ENCODE data around the gene FFAR1. TPM values are rescaled to one million over a fixed set of nuclear protein-coding genes. Genes with fewer than 3 reads are reported as not detected.

FFAR1 gene
- total RNA-seq, 2 experiments from 2014 or later: not detected

GRCh38 chr19:35383536-35383935 is 35.8 kb downstream of the FFAR1 start:
- Mint-ChIP-seq H3K4me1 (no peaks in the 10 kb centered on the region), H3K36me3 (peaks cover 4% of the 10 kb centered on the region), H3K4me3 (no peak overlapping the region), H3K9me3 (peaks cover 6% of the 10 kb centered on the region), H3K27ac (no peak overlapping the region), H3K27me3 (peaks cover 27% of the 10 kb centered on the region)
- POLR2A ChIA-PET: no interaction called here
- ATAC-seq (ENCODE audit: low read depth) (no peak), DNase-seq (no peak)

- Mint-ChIP-seq H3K4me1 (no peaks in the 10 kb centered on the region), H3K27me3 (peaks cover 9% of the 10 kb centered on the region), H3K36me3 (peaks cover 5% of the 10 kb centered on the region), H3K4me3 (no peak overlapping the region), H3K27ac (peak overlapping the region; percentile 15), H3K9me3 (peaks cover 4% of the 10 kb centered on the region)
- POLR2A ChIA-PET: no interaction called here
- DNase-seq (no peak), ATAC-seq (ENCODE audit: low read depth) (no peak)
Observed at GRCh38 chr19:35388277-35389054, 40.8 kb downstream of the FFAR1 start.

- Mint-ChIP-seq H3K4me3 (no peak overlapping the region), H3K36me3 (peaks cover 5% of the 10 kb centered on the region), H3K27ac (no peak overlapping the region), H3K27me3 (peaks cover 5% of the 10 kb centered on the region), H3K9me3 (peaks cover 4% of the 10 kb centered on the region), H3K4me1 (no peaks in the 10 kb centered on the region)
- ATAC-seq (ENCODE audit: low read depth) (no peak), DNase-seq (no peak)
- POLR2A ChIA-PET: no interaction called here
Observed at GRCh38 chr19:35389192-35389861, 41.6 kb downstream of the FFAR1 start.

GRCh38 chr19:35392742-35393715 is 45.3 kb downstream of the FFAR1 start:
- Mint-ChIP-seq H3K27me3 (peaks cover 5% of the 10 kb centered on the region), H3K36me3 (peaks cover 1% of the 10 kb centered on the region), H3K4me3 (no peak overlapping the region), H3K4me1 (no peaks in the 10 kb centered on the region), H3K27ac (no peak overlapping the region), H3K9me3 (no peaks in the 10 kb centered on the region)
- POLR2A ChIA-PET: no interaction called here
- DNase-seq: no peak
- ATAC-seq (ENCODE audit: low read depth): no peak

GRCh38 chr19:35395382-35396199 is 47.9 kb downstream of the FFAR1 start:
- DNase-seq (no peak), ATAC-seq (ENCODE audit: low read depth) (no peak)
- no peaks in the 10 kb centered on the region for H3K9me3 Mint-ChIP-seq
- no peaks in the 10 kb centered on the region for H3K36me3 Mint-ChIP-seq
- POLR2A ChIA-PET: no interaction called here
- no peak overlapping the region for H3K27ac Mint-ChIP-seq
- no peaks in the 10 kb centered on the region for H3K4me1 Mint-ChIP-seq
- H3K4me3 Mint-ChIP-seq: no peak overlapping the region
- H3K27me3 Mint-ChIP-seq: peaks cover 5% of the 10 kb centered on the region

GRCh38 chr19:35396240-35396885 is 48.7 kb downstream of the FFAR1 start:
- ATAC-seq (ENCODE audit: low read depth) (no peak), DNase-seq (no peak)
- Mint-ChIP-seq H3K27ac (no peak overlapping the region), H3K4me3 (no peak overlapping the region), H3K9me3 (no peaks in the 10 kb centered on the region), H3K36me3 (no peaks in the 10 kb centered on the region), H3K4me1 (no peaks in the 10 kb centered on the region), H3K27me3 (peaks cover 5% of the 10 kb centered on the region)
- POLR2A ChIA-PET: no interaction called here

- H3K9me3 Mint-ChIP-seq: no peaks in the 10 kb centered on the region
- peaks cover 5% of the 10 kb centered on the region for H3K27me3 Mint-ChIP-seq
- no peak overlapping the region for H3K27ac Mint-ChIP-seq
- no peaks in the 10 kb centered on the region for H3K4me1 Mint-ChIP-seq
- POLR2A ChIA-PET: no interaction called here
- ATAC-seq (ENCODE audit: low read depth): no peak
- H3K36me3 Mint-ChIP-seq: no peaks in the 10 kb centered on the region
- no peak overlapping the region for H3K4me3 Mint-ChIP-seq
- no peak for DNase-seq
Observed at GRCh38 chr19:35397064-35397463, 49.4 kb downstream of the FFAR1 start.

Small RNAs within 50 kb of the gene (microRNA-seq; reads per million reads assigned to microRNA genes)
- not detected for gene MIR5196

Other genes starting within 250 kb of the FFAR1 start
- gene FXYD3, start 232.1 kb upstream of the FFAR1 start, total RNA-seq: not detected
- gene LGI4, start 212.8 kb upstream of the FFAR1 start, total RNA-seq: under 1 TPM; 0.28 to 0.44 TPM
- not detected for gene FXYD1, start 209.1 kb upstream of the FFAR1 start, total RNA-seq
- 1 to 10 TPM; 5.3 to 6.5 TPM for gene FXYD7, start 204.6 kb upstream of the FFAR1 start, total RNA-seq
- gene FXYD5, start 193.2 kb upstream of the FFAR1 start, total RNA-seq: 100 to 1,000 TPM; 353 to 360 TPM
- not detected for gene FAM187B, start 119.2 kb upstream of the FFAR1 start, total RNA-seq
- 10 to 100 TPM; 33.2 to 36.3 TPM for gene LSR, start 98.9 kb upstream of the FFAR1 start, total RNA-seq
- gene USF2, start 78.9 kb upstream of the FFAR1 start, total RNA-seq: 100 to 1,000 TPM; 149 to 159 TPM
- 1 to 10 TPM; 1.0 to 1.1 TPM for gene HAMP, start 65.4 kb upstream of the FFAR1 start, total RNA-seq
- under 1 TPM; 0.11 to 0.39 TPM for gene MAG, start 55.7 kb upstream of the FFAR1 start, total RNA-seq
- 1 to 10 TPM; 1.7 to 1.8 TPM for gene CD22, start 18.7 kb upstream of the FFAR1 start, total RNA-seq
- not detected for gene FFAR3, start 10.6 kb downstream of the FFAR1 start, total RNA-seq
- not detected for gene GPR42, start 23.2 kb downstream of the FFAR1 start, total RNA-seq
- not detected for gene FFAR2, start 100.4 kb downstream of the FFAR1 start, total RNA-seq
- not detected for gene KRTDAP, start 142.6 kb downstream of the FFAR1 start, total RNA-seq
- 1 to 10 TPM; 2.5 to 3.5 TPM for gene DMKN, start 165.7 kb downstream of the FFAR1 start, total RNA-seq
- not detected for gene SBSN, start 180.4 kb downstream of the FFAR1 start, total RNA-seq
- not detected for gene GAPDHS, start 185.6 kb downstream of the FFAR1 start, total RNA-seq
- gene TMEM147, start 197.7 kb downstream of the FFAR1 start, total RNA-seq: 10 to 100 TPM; 37.2 to 38.2 TPM
- gene ATP4A, start 215.8 kb downstream of the FFAR1 start, total RNA-seq: not detected
- not detected for gene PMIS2, start 238.3 kb downstream of the FFAR1 start, total RNA-seq